SK-MEL-5 (cell line): Measurements from ENCODE around the gene GRIN1. TPM values are rescaled to one million over a fixed set of nuclear protein-coding genes. Genes with fewer than 3 reads are reported as not detected.
"Not testable (repeated sequence)": the region's sequence is repeated elsewhere in the genome, so short reads cannot be mapped to it uniquely, and the experiment has no call there.

Experiments used
- DNase-seq: peaks from one replicate; pipeline ENCODE4 v3.0.0-alpha.2; 2016; ENCODE audit warnings: low read depth, low spot score
- in situ Hi-C: cut with HindIII; loops from 2 replicates; pipeline ENCODE4 v1.10.0; 2016; ENCODE audit warnings: low sequenced_read_pairs, high pct_unique_total_duplicates, low pct_unique_long_range_greater_than_20kb
- total RNA-seq: library from RNA; depleted of rRNA; stranded (reverse); fragments of >200 nt; shearing (Covaris generic); gene quantifications from 2 replicates; pipeline ENCODE4 v1.2.3, GENCODE V29; 2014

Gene GRIN1
- total RNA-seq, 1 experiment from 2014 or later, result 0.05 TPM

GRCh38 chr9:137110147-137110910 is 28.6 kb upstream of the GRIN1 start:
- DNase-seq, result no peak
- in situ Hi-C loops, result no loop called here

GRCh38 chr9:137110911-137111787 is 27.8 kb upstream of the GRIN1 start:
- in situ Hi-C loops, result no loop called here
- DNase-seq, result no peak

DNA sequence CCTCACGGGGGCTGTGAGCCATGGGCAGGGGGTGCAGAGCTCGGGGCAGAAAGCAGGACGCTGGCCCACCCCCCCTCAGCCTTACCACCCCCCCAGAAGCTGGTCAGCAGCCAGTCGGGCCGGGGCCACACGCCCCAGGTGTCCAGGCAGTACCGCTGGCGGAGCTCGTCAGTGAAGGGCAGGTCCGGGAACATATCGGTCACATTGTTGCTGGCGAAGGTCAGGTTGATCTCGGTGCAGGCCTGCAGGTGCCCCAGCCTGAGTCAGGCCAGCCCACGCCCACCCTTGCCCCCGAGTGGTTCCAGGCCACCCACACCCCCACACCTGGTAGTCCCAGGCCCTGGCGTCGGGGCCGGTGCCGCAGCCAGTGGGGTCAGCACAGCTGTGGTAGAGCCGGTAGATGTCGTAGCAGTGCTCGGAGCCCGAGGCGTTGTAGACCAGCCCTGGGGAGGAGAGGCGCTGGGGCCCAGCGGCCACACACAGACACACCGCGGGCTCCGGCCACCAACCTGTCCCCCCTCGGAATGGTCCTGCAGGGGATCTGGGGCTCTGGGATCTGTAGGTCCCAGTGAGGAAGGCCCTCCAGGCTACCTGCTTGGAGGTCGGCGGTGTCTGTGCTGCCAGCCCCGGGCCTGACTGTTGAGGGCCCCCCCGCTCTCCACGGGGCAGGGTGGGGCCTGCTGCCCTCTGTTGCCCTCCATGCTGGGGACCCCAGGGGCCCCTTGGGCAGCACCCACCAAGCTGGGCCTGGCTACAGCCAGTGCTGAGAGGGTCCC is 27.0 kb upstream of the GRIN1 start:
- in situ Hi-C loops, result no loop called here
- no peak for DNase-seq

GRCh38 chr9:137112564-137113384 is 26.2 kb upstream of the GRIN1 start:
- in situ Hi-C loops, result no loop called here
- no peak for DNase-seq

DNA sequence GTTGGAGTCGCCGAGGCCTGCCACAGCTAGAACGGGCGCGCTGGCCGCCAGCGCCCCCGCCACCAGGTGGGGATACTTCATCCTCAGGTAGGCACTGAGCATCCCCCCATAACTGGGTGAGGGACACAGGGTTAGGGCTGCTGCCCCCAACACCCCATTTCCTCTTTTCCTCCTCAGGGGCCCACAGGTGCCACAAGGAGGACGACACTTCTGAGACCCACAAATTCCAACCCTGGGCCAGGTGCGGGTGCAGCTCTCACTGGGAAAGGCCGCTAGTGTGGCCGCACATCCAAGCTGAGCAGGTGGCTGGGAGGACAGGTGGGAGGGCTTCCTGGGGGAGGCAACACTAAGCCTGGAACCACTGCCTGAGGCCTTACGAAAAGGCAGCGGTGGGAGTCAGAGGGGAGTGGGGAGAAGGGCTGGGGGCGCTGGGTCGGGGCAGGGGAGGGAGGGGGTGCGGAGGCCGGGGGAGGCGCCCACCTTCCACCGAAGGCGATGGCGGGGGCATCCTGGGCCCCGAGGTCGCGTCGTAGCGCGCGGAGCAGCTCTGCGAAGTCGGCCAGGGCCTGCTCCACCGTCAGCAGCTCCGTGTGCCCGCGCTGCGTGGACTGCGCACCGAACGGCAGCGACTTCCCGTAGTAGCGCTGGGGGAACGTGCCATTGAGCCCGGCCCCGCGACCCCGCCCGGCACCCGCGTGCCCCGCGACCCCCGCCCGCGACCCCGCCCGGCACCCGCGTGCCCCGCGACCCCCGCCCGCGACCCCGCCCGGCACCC is 25.4 kb upstream of the GRIN1 start:
- in situ Hi-C loops, result no loop called here
- DNase-seq, result no peak

GRCh38 chr9:137114220-137114612 is 24.7 kb upstream of the GRIN1 start:
- in situ Hi-C loops, result no loop called here
- no peak for DNase-seq

- in situ Hi-C loops, result no loop called here
- DNase-seq, result peak; percentile 49
Measured at GRCh38 chr9:137114613-137115393, 24.2 kb upstream of the GRIN1 start, which contains the start of gene DPP7. TSS of gene DPP7 (minus strand) at chr9:137114733. CDS start at chr9:137114713, 20 bp downstream.

DNA sequence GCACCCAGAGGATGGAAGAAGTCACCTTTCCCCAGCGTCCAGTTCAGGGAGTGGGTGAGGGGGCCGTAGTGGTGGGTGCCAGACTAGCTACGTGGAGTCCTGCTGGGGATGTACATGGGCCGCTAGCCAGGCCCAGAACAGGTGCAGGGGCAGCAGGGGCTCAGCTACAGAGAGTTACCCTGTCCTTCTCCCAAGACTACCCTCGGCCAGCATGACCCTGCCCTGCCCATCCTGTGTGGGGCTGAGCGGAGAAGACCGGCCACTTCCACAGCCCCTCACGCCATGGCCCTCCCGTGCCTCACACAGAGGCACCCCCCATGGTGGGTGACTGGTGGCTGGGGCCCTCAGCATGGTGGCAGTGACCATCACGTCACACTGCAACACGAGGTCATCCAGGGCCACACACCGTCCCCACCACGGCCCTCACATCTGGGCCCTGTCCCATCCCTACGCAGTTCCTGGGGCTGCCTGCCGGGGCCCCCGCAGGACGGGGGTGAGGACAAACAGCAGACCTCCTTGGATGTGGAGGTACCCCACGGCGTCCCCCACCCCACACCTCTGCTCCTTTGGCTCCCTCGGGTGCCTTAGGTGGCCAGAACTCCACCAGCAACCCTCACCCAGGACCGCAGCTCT is 23.4 kb upstream of the GRIN1 start:
- DNase-seq, result no peak
- in situ Hi-C loops, result no loop called here

DNA sequence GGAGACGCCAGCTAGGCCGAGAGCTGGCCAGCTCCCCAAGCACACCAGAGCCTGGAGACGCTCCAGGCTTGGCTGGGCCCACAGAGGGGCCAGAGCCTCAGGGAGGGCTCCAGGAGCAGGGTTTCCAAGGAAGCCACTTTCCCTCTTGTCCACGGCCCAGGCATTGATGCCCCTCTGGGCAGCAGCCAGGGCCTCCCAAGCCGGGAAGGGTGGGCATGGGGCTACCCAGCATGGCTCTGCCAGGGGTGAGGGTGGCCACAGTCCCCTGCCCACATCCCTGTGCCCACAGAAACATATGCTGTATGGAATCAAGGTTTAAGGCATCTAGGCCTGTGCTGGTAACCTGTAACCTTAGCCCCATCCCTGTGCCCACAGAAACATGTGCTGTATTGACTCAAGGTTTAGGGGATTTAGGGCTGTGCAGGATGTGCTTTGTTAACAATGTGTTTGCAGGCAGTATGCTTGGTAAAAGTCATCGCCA is 22.9 kb upstream of the GRIN1 start:
- in situ Hi-C loops, result no loop called here

DNA sequence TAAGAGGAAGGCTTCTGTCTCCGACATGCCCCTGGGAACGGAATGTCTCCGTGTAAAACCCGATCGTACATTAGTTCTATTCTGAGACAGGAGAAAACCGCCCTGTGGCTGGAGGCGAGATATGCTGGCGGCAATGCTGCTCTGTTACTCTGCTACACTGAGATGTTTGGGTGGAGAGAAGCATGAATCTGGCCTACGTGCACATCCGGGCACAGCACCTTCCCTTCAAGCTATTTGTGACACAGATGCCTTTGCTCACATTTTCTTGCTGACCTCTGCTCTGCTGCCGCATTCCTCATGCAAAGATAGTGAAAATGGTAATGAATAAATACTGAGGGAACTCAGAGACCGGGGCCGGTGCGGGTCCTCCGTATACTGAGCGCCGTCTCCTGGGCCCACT is 22.2 kb upstream of the GRIN1 start:
- in situ Hi-C loops, result no loop called here

More for the DNA sequence above, 22.9 kb upstream of the GRIN1 start:
- DNase-seq, result no peak

GRCh38 chr9:137117269-137117731 is 21.7 kb upstream of the GRIN1 start:
- no peak for DNase-seq
- in situ Hi-C loops, result no loop called here

More for the DNA sequence above, 22.2 kb upstream of the GRIN1 start:
- DNase-seq, result no peak

DNA sequence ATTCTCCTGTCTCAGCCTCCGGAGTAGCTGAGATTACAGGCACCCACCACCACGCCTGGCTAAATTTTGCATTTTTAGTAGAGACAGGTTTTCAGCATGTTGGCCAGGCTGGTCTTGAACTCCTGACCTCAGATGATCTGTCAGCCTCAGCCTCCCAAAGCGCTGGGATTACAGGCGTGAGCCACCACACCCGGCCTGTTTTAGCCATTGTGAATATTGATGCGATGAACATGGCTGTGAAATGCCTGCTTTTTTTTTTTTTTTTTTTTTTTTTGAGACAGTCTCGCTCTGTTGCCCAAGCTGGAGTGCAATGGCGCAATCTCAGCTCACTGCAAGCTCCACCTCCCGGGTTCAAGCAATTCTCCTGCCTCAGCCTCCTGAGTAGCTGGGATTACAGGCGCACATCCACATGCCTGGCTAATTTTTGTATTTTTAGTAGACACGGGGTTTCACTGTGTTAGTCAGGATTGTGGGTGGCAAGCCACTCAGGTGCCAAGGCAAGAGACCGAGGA is 20.8 kb upstream of the GRIN1 start:
- in situ Hi-C loops, DNase-seq: not testable (repeated sequence)

- DNase-seq, in situ Hi-C loops: not testable (repeated sequence)
Measured at GRCh38 chr9:137121927-137122795, 16.8 kb upstream of the GRIN1 start.
